Osteoblast (primary cell): ENCODE results near the gene CDK4. TPM values are rescaled to one million over a fixed set of nuclear protein-coding genes. Genes with fewer than 3 reads are reported as not detected.

Source experiments
- DNase-seq: peaks from one replicate; pipeline ENCODE4 v3.0.0; 2011; ENCODE audit warnings: low spot score, mixed read lengths; ENCODE audit not compliant: insufficient read length; ENCODE audit errors: missing footprints
- H2AFZ ChIP-seq: 2 replicates; pipeline ENCODE4 v1.6.0; 2011; ENCODE audit warnings: mild to moderate bottlenecking, low read length
- H3K27ac ChIP-seq: 2 replicates; pipeline ENCODE4 v1.5.1; 2011; ENCODE audit warnings: mild to moderate bottlenecking, low read depth, low read length, moderate library complexity
- H3K27me3 ChIP-seq: 2 replicates; pipeline ENCODE4 v1.6.0; 2012; ENCODE audit warnings: mild to moderate bottlenecking, control low read depth, inconsistent platforms, low read length, moderate library complexity; ENCODE audit not compliant: insufficient read depth
- H3K36me3 ChIP-seq: 2 replicates; pipeline ENCODE4 v1.5.1; 2011; ENCODE audit warnings: mild to moderate bottlenecking, low read length, control low read depth, moderate library complexity; ENCODE audit not compliant: insufficient read depth
- H3K4me1 ChIP-seq: 2 replicates; pipeline ENCODE4 v1.5.1; 2011; ENCODE audit warnings: mild to moderate bottlenecking, low read length, control low read depth, moderate library complexity; ENCODE audit not compliant: insufficient read depth
- H3K4me2 ChIP-seq: 2 replicates; pipeline ENCODE4 v1.6.0; 2011; ENCODE audit warnings: mild to moderate bottlenecking, low read length; ENCODE audit not compliant: insufficient read depth
- H3K4me3 ChIP-seq: fragments of 200-600 bp; sonication (generic); 3 replicates; pipeline ENCODE4 v1.5.1; 2012; ENCODE audit warnings: mild to moderate bottlenecking, low read length, inconsistent platforms; ENCODE audit not compliant: insufficient read depth
- H3K79me2 ChIP-seq: 2 replicates; pipeline ENCODE4 v1.6.0; 2012; ENCODE audit warnings: mild to moderate bottlenecking, low read length, control low read depth, inconsistent platforms; ENCODE audit not compliant: insufficient read depth
- H3K9me3 ChIP-seq: 2 replicates; pipeline ENCODE4 v1.5.1; 2011; ENCODE audit warnings: low read depth, low read length, control low read depth
- H4K20me1 ChIP-seq: 2 replicates; pipeline ENCODE4 v1.6.0; 2012; ENCODE audit warnings: mild to moderate bottlenecking, low read length, control low read depth; ENCODE audit not compliant: insufficient read depth
- CTCF ChIP-seq: IDR thresholded peaks from 2 replicates; pipeline ENCODE4 v1.5.1; 2011; ENCODE audit warnings: mild to moderate bottlenecking, low read depth, low read length, moderate library complexity; ENCODE audit errors: extremely low read depth
- total RNA-seq: library from RNA; depleted of rRNA; stranded (reverse); fragments of >200 nt; gene quantifications from 2 replicates; pipeline ENCODE4 v1.2.3, GENCODE V29; 2012

CDK4 gene
- total RNA-seq, 1 donor = 293 TPM

- peak; percentile 94 for DNase-seq
- peak within 1 kb of the TSS; percentile 90 for H3K4me2 ChIP-seq
- H2AFZ ChIP-seq = peak within 1 kb of the TSS; percentile 98
- H3K79me2 ChIP-seq = peaks cover 12% of the 10 kb centered on the region
- H3K4me3 ChIP-seq = peak within 1 kb of the TSS; percentile 91
- peaks cover 18% of the 10 kb centered on the region for H3K4me1 ChIP-seq
- no peak for TF ChIP-seq CTCF
- peak within 1 kb of the TSS; percentile 95 for H3K27ac ChIP-seq
- H4K20me1 ChIP-seq = no peaks in the 10 kb centered on the region
- no peaks in the 10 kb centered on the region for H3K27me3 ChIP-seq
- H3K9me3 ChIP-seq = no peaks in the 10 kb centered on the region
- peaks cover 26% of the 10 kb centered on the region for H3K36me3 ChIP-seq
Observed at GRCh38 chr12:57772429-57773322, 20.6 kb upstream of the CDK4 start, which contains the start of gene EEF1AKMT3. EEF1AKMT3 (plus strand) TSS chr12:57772614; CDS start chr12:57772725, 111 bp downstream.

GRCh38 chr12:57771873-57772428 lies 19.8 kb upstream of the CDK4 start, which contains the start of gene METTL1:
METTL1 (minus strand) TSS chr12:57772105; CDS start chr12:57772083, 22 bp downstream.
- Histone ChIP-seq H3K4me3 (peak within 1 kb of the TSS; percentile 91), H3K9me3 (no peaks in the 10 kb centered on the region), H3K4me2 (peak within 1 kb of the TSS; percentile 90), H2AFZ (peak within 1 kb of the TSS; percentile 98), H3K4me1 (peaks cover 23% of the 10 kb centered on the region), H3K36me3 (peaks cover 26% of the 10 kb centered on the region), H3K27me3 (peaks cover 5% of the 10 kb centered on the region), H4K20me1 (no peaks in the 10 kb centered on the region), H3K79me2 (peaks cover 12% of the 10 kb centered on the region), H3K27ac (peak within 1 kb of the TSS; percentile 95)
- TF ChIP-seq CTCF = no peak
- peak; percentile 98 for DNase-seq

GRCh38 chr12:57771236-57771872 lies 19.2 kb upstream of the CDK4 start:
- Histone ChIP-seq H3K9me3 (no peaks in the 10 kb centered on the region), H3K36me3 (peaks cover 26% of the 10 kb centered on the region), H3K27me3 (peaks cover 11% of the 10 kb centered on the region), H3K27ac (peak overlapping the region; percentile 95), H2AFZ (peak overlapping the region; percentile 98), H3K4me3 (peak overlapping the region; percentile 91), H3K4me1 (peaks cover 29% of the 10 kb centered on the region), H3K4me2 (peak overlapping the region; percentile 90), H3K79me2 (peaks cover 12% of the 10 kb centered on the region), H4K20me1 (no peaks in the 10 kb centered on the region)
- peak; percentile 98 for DNase-seq
- TF ChIP-seq CTCF = no peak
